Mesenchymal stem cell (in vitro differentiated cells and primary cell): ENCODE results near the gene IFRD2.
A peak's percentile ranks its signal among the peaks of the same experiment; 100 is the strongest.

Experiments used
- DNase-seq: peaks from one replicate; pipeline ENCODE4 v3.0.0-alpha.2; 2013
- H2AFZ ChIP-seq: one replicate; pipeline ENCODE4 v1.6.1; 2013; ENCODE audit warnings: low read depth, mild to moderate bottlenecking, control low read depth, inconsistent platforms, low read length, moderate library complexity
- H2AK5ac ChIP-seq: 2 replicates; pipeline ENCODE4 v1.6.1; 2013; ENCODE audit warnings: low read length, moderate library complexity, mild to moderate bottlenecking, inconsistent platforms; ENCODE audit not compliant: severe bottlenecking
- H2BK120ac ChIP-seq: one replicate; pipeline ENCODE4 v1.6.1; 2013; ENCODE audit warnings: low read depth, mild to moderate bottlenecking, inconsistent platforms, low read length, moderate library complexity
- H2BK12ac ChIP-seq, 2 experiments: one replicate each; pipeline ENCODE4 v1.6.1; 2013; ENCODE audit warnings: inconsistent platforms in 2 of 2, low read length in 2 of 2, mild to moderate bottlenecking in 2 of 2, moderate library complexity in 2 of 2, control low read depth in 1 of 2
- H2BK15ac ChIP-seq: one replicate; pipeline ENCODE4 v1.6.1; 2013; ENCODE audit warnings: mild to moderate bottlenecking, low read depth, inconsistent platforms; ENCODE audit not compliant: poor library complexity, severe bottlenecking
- H2BK5ac ChIP-seq: 2 replicates; pipeline ENCODE4 v1.6.1; 2013; ENCODE audit warnings: low read depth, mild to moderate bottlenecking, low read length, control low read depth, inconsistent platforms; ENCODE audit not compliant: poor library complexity, severe bottlenecking
- H3K14ac ChIP-seq, 2 experiments: one replicate each; pipeline ENCODE4 v1.6.1; 2013; ENCODE audit warnings: inconsistent platforms in 2 of 2, low read length in 2 of 2, control low read depth in 1 of 2, mild to moderate bottlenecking in 1 of 2, moderate library complexity in 1 of 2
- H3K18ac ChIP-seq, 2 experiments: one replicate each; pipeline ENCODE4 v1.6.1; 2013; ENCODE audit warnings: inconsistent platforms in 2 of 2, low read length in 2 of 2, control low read depth in 1 of 2, low read depth in 1 of 2, mild to moderate bottlenecking in 1 of 2
- H3K23ac ChIP-seq, 2 experiments: one replicate each; pipeline ENCODE4 v1.6.1; 2013; ENCODE audit warnings: inconsistent platforms in 2 of 2, low read length in 2 of 2, mild to moderate bottlenecking in 2 of 2, moderate library complexity in 2 of 2, control low read depth in 1 of 2
- H3K27ac ChIP-seq: 2 replicates; pipeline ENCODE4 v1.5.1; 2013; ENCODE audit warnings: mild to moderate bottlenecking, moderate library complexity, low read length, control low read depth, inconsistent platforms; ENCODE audit not compliant: poor library complexity, severe bottlenecking
- H3K27me3 ChIP-seq, 2 experiments: 2 replicates each; pipeline versions ENCODE4 v1.6.1 to v1.7.0; 2013; ENCODE audit warnings: low read length in 2 of 2, mild to moderate bottlenecking in 2 of 2, moderate library complexity in 2 of 2, control low read depth in 1 of 2, inconsistent platforms in 1 of 2; ENCODE audit not compliant: control insufficient read depth in 1 of 2, insufficient read depth in 1 of 2
- H3K36me3 ChIP-seq, 2 experiments: 2 replicates each; pipeline versions ENCODE4 v1.6.1 to v1.7.0; 2013; ENCODE audit warnings: low read length in 2 of 2, control low read depth in 1 of 2, inconsistent platforms in 1 of 2, low read depth in 1 of 2, mild to moderate bottlenecking in 1 of 2; ENCODE audit not compliant: insufficient read depth in 2 of 2, control insufficient read depth in 1 of 2
- H3K4ac ChIP-seq, 2 experiments: one replicate each; pipeline ENCODE4 v1.6.1; 2013; ENCODE audit warnings: inconsistent platforms in 2 of 2, low read length in 2 of 2, mild to moderate bottlenecking in 2 of 2, moderate library complexity in 2 of 2, control low read depth in 1 of 2, low read depth in 1 of 2
- H3K4me1 ChIP-seq: 2 replicates; pipeline ENCODE4 v1.6.1; 2013; ENCODE audit warnings: low read depth, low read length, control low read depth; ENCODE audit not compliant: control insufficient read depth, insufficient read depth
- H3K4me2 ChIP-seq: 2 replicates; pipeline ENCODE4 v1.6.1; 2013; ENCODE audit warnings: low read length, mild to moderate bottlenecking, inconsistent platforms; ENCODE audit not compliant: poor library complexity, severe bottlenecking
- H3K4me3 ChIP-seq, 2 experiments: 2 replicates each; pipeline versions ENCODE4 v1.5.1 to v1.7.0; 2013; ENCODE audit warnings: low read length in 2 of 2, mild to moderate bottlenecking in 2 of 2, control low read depth in 1 of 2, low read depth in 1 of 2; ENCODE audit not compliant: insufficient read depth in 1 of 2
- H3K79me1 ChIP-seq: replicated peaks from 2 replicates; pipeline ENCODE4 v1.6.1; 2013; ENCODE audit warnings: mild to moderate bottlenecking, control low read depth, low read length, inconsistent platforms; ENCODE audit not compliant: poor library complexity, severe bottlenecking
- H3K9ac ChIP-seq: 2 replicates; pipeline ENCODE4 v1.7.0; 2013; ENCODE audit warnings: mild to moderate bottlenecking, low read length, moderate library complexity
- H3K9me3 ChIP-seq: 2 replicates; pipeline ENCODE4 v1.7.0; 2013; ENCODE audit warnings: mild to moderate bottlenecking, low read length; ENCODE audit not compliant: control insufficient read depth
- H4K8ac ChIP-seq: one replicate; pipeline ENCODE4 v1.6.1; 2013; ENCODE audit warnings: inconsistent platforms, mild to moderate bottlenecking, low read length, moderate library complexity
- H4K91ac ChIP-seq: one replicate; pipeline ENCODE4 v1.6.1; 2013; ENCODE audit warnings: mild to moderate bottlenecking, low read length, inconsistent platforms
- WGBS: methylation state at CpG from one replicate; pipeline ENCODE4 v1.1.7; 2013; ENCODE audit warnings: mixed read lengths; 5-methylcytosine and 5-hydroxymethylcytosine counted together

Gene IFRD2

GRCh38 chr3:50241163-50241562 is 51.1 kb downstream of the IFRD2 start:
- peak overlapping the region in 1 of 2 experiments; percentile 10 for H3K4ac ChIP-seq
- 56% methylated on average over 4 of the region's 4 CpGs for WGBS
- H3K23ac ChIP-seq = no peak overlapping the region
- no peak overlapping the region for H2AK5ac ChIP-seq
- no peak overlapping the region for H4K8ac ChIP-seq
- no peak overlapping the region for H4K91ac ChIP-seq
- H3K4me3 ChIP-seq = no peak overlapping the region
- H3K14ac ChIP-seq = no peak overlapping the region
- H3K4me1 ChIP-seq = peaks cover 62% of the 10 kb centered on the region
- DNase-seq = no peak
- H2BK12ac ChIP-seq = peak overlapping the region in 1 of 2 experiments; percentile 39
- H3K9ac ChIP-seq = no peak overlapping the region
- H3K9me3 ChIP-seq = no peaks in the 10 kb centered on the region
- H2BK120ac ChIP-seq = no peak overlapping the region
- no peaks in the 10 kb centered on the region for H3K27me3 ChIP-seq
- H3K79me1 ChIP-seq = no peaks in the 10 kb centered on the region
- no peak overlapping the region for H3K4me2 ChIP-seq
- no peak overlapping the region for H2AFZ ChIP-seq
- H3K27ac ChIP-seq = no peak overlapping the region
- H3K18ac ChIP-seq = peak overlapping the region in 1 of 2 experiments; percentile 44
- no peak overlapping the region for H2BK15ac ChIP-seq
- peaks cover 33 to 55% of the 10 kb centered on the region in 2 experiments for H3K36me3 ChIP-seq
- no peak overlapping the region for H2BK5ac ChIP-seq

GRCh38 chr3:50239649-50240048 is 52.6 kb downstream of the IFRD2 start:
- no peak for DNase-seq
- H3K14ac ChIP-seq = no peak overlapping the region
- no peaks in the 10 kb centered on the region for H3K27me3 ChIP-seq
- H2AFZ ChIP-seq = no peak overlapping the region
- H3K18ac ChIP-seq = no peak overlapping the region
- no peaks in the 10 kb centered on the region for H3K9me3 ChIP-seq
- WGBS = 83% methylated on average over 4 of the region's 4 CpGs
- no peak overlapping the region for H3K4ac ChIP-seq
- H2AK5ac ChIP-seq = no peak overlapping the region
- peak overlapping the region; percentile 96 for H3K9ac ChIP-seq
- no peak overlapping the region for H3K4me3 ChIP-seq
- H2BK12ac ChIP-seq = no peak overlapping the region
- no peak overlapping the region for H2BK120ac ChIP-seq
- peaks cover 4% of the 10 kb centered on the region for H3K79me1 ChIP-seq
- H3K4me1 ChIP-seq = peaks cover 58% of the 10 kb centered on the region
- no peak overlapping the region for H3K23ac ChIP-seq
- H3K27ac ChIP-seq = no peak overlapping the region
- H3K36me3 ChIP-seq = peaks cover 29 to 45% of the 10 kb centered on the region in 2 experiments
- H2BK15ac ChIP-seq = peak overlapping the region; percentile 21
- no peak overlapping the region for H2BK5ac ChIP-seq
- H3K4me2 ChIP-seq = no peak overlapping the region
- no peak overlapping the region for H4K8ac ChIP-seq
- H4K91ac ChIP-seq = no peak overlapping the region

GRCh38 chr3:50238549-50239026 is 53.6 kb downstream of the IFRD2 start:
- H3K18ac ChIP-seq = peak overlapping the region; percentile 68 to 79
- H3K79me1 ChIP-seq = peaks cover 6% of the 10 kb centered on the region
- H3K23ac ChIP-seq = no peak overlapping the region
- no peaks in the 10 kb centered on the region for H3K27me3 ChIP-seq
- H3K9me3 ChIP-seq = no peaks in the 10 kb centered on the region
- no peak for DNase-seq
- H3K4me3 ChIP-seq = peak overlapping the region; percentile 88 to 100
- peak overlapping the region in 1 of 2 experiments; percentile 95 for H3K4ac ChIP-seq
- H2BK12ac ChIP-seq = peak overlapping the region; percentile 6 to 37
- peak overlapping the region in 1 of 2 experiments; percentile 91 for H3K14ac ChIP-seq
- H2BK15ac ChIP-seq = no peak overlapping the region
- H4K8ac ChIP-seq = peak overlapping the region; percentile 73
- peak overlapping the region; percentile 96 for H3K9ac ChIP-seq
- H3K4me2 ChIP-seq = peak overlapping the region; percentile 63
- WGBS = 91% methylated on average over 7 of the region's 7 CpGs
- peaks cover 21 to 38% of the 10 kb centered on the region in 2 experiments for H3K36me3 ChIP-seq
- no peak overlapping the region for H2BK5ac ChIP-seq
- peak overlapping the region; percentile 64 for H4K91ac ChIP-seq
- no peak overlapping the region for H2AFZ ChIP-seq
- H2AK5ac ChIP-seq = peak overlapping the region; percentile 7
- peaks cover 54% of the 10 kb centered on the region for H3K4me1 ChIP-seq
- peak overlapping the region; percentile 72 for H3K27ac ChIP-seq
- peak overlapping the region; percentile 69 for H2BK120ac ChIP-seq

GRCh38 chr3:50237754-50238548 is 54.3 kb downstream of the IFRD2 start:
- H3K27ac ChIP-seq = peak overlapping the region; percentile 92
- H4K8ac ChIP-seq = peak overlapping the region; percentile 91
- peak overlapping the region in 1 of 2 experiments; percentile 6 for H2BK12ac ChIP-seq
- peaks cover 48% of the 10 kb centered on the region for H3K4me1 ChIP-seq
- peaks cover 6% of the 10 kb centered on the region for H3K79me1 ChIP-seq
- H3K9ac ChIP-seq = peak overlapping the region; percentile 96
- H3K14ac ChIP-seq = peak overlapping the region in 1 of 2 experiments; percentile 98
- H3K4me2 ChIP-seq = peak overlapping the region; percentile 95
- no peaks in the 10 kb centered on the region for H3K9me3 ChIP-seq
- peaks cover 18 to 36% of the 10 kb centered on the region in 2 experiments for H3K36me3 ChIP-seq
- H3K4ac ChIP-seq = peak overlapping the region; percentile 83 to 95
- no peak overlapping the region for H2BK15ac ChIP-seq
- H3K23ac ChIP-seq = peak overlapping the region in 1 of 2 experiments; percentile 96
- H2AK5ac ChIP-seq = peak overlapping the region; percentile 42
- H2AFZ ChIP-seq = no peak overlapping the region
- DNase-seq = peak; percentile 88
- H4K91ac ChIP-seq = peak overlapping the region; percentile 66
- peak overlapping the region; percentile 88 to 100 for H3K4me3 ChIP-seq
- no peaks in the 10 kb centered on the region for H3K27me3 ChIP-seq
- H2BK120ac ChIP-seq = peak overlapping the region; percentile 69
- H2BK5ac ChIP-seq = peak overlapping the region; percentile 74
- WGBS = 2% methylated on average over 31 of the region's 31 CpGs
- H3K18ac ChIP-seq = peak overlapping the region; percentile 92 to 97
